Hepatocyte (in vitro differentiated cells): ENCODE measurements around the gene GRIN3B. TPM values are rescaled to one million over a fixed set of nuclear protein-coding genes. Genes with fewer than 3 reads are reported as not detected.

Source experiments
- DNase-seq: peaks from one replicate; pipeline ENCODE4 v3.0.0-alpha.2; 2016; ENCODE audit warnings: low spot score
- H2AFZ ChIP-seq: fragments of 200-600 bp; sonication (generic); 2 replicates; pipeline ENCODE4 v1.6.0; 2016; ENCODE audit warnings: antibody characterized with exemption, mild to moderate bottlenecking
- H3K27ac ChIP-seq: fragments of 200-600 bp; sonication (generic); 2 replicates; pipeline ENCODE4 v1.5.1; 2016; ENCODE audit warnings: mild to moderate bottlenecking
- H3K27me3 ChIP-seq: fragments of 200-600 bp; sonication (generic); 2 replicates; pipeline ENCODE4 v1.6.1; 2016
- H3K36me3 ChIP-seq: fragments of 200-600 bp; sonication (generic); replicated peaks from 2 replicates; pipeline ENCODE4 v1.5.1; 2016; ENCODE audit warnings: low read depth; ENCODE audit not compliant: insufficient read depth
- H3K4me1 ChIP-seq: fragments of 200-600 bp; sonication (generic); 2 replicates; pipeline ENCODE4 v1.5.1; 2016; ENCODE audit warnings: mild to moderate bottlenecking, moderate library complexity; ENCODE audit not compliant: insufficient read depth
- H3K4me2 ChIP-seq: fragments of 200-600 bp; sonication (generic); 2 replicates; pipeline ENCODE4 v1.6.0; 2016
- H3K4me3 ChIP-seq: fragments of 200-600 bp; sonication (generic); 2 replicates; pipeline ENCODE4 v1.5.1; 2016; ENCODE audit warnings: mild to moderate bottlenecking
- H3K79me2 ChIP-seq: fragments of 200-600 bp; sonication (generic); 2 replicates; pipeline ENCODE4 v1.6.0; 2017; ENCODE audit warnings: mild to moderate bottlenecking
- H3K9me2 ChIP-seq: fragments of 200-600 bp; sonication (generic); replicated peaks from 2 replicates; pipeline ENCODE4 v1.6.0; 2017; ENCODE audit warnings: mild to moderate bottlenecking; ENCODE audit not compliant: insufficient read depth
- H3K9me3 ChIP-seq: fragments of 200-600 bp; sonication (generic); 2 replicates; pipeline ENCODE4 v1.5.1; 2016; ENCODE audit warnings: low read depth, mild to moderate bottlenecking
- H4K20me1 ChIP-seq: fragments of 200-600 bp; sonication (generic); 2 replicates; pipeline ENCODE4 v1.6.0; 2016; ENCODE audit warnings: mild to moderate bottlenecking; ENCODE audit not compliant: insufficient read depth, poor library complexity, severe bottlenecking
- CTCF ChIP-seq: fragments of 200-600 bp; sonication (generic); IDR thresholded peaks from 2 replicates; pipeline ENCODE4 v1.5.1; 2016; ENCODE audit warnings: antibody characterized with exemption, mild to moderate bottlenecking; ENCODE audit not compliant: poor library complexity
- EZH2 ChIP-seq: fragments of 200-600 bp; sonication (generic); IDR thresholded peaks from 2 replicates; pipeline ENCODE4 v1.6.1; 2016; ENCODE audit warnings: antibody characterized with exemption, mild to moderate bottlenecking, borderline replicate concordance
- EZH2phosphoT487 ChIP-seq: fragments of 200-600 bp; sonication (generic); IDR thresholded peaks from one replicate; pipeline ENCODE4 v1.6.1; 2018; ENCODE audit warnings: antibody characterized with exemption, mild to moderate bottlenecking, low read depth, moderate library complexity; ENCODE audit not compliant: unreplicated experiment, severe bottlenecking
- WGBS: methylation state at CpG from one replicate; pipeline ENCODE4 v1.1.6; 2016; ENCODE audit warnings: low lambda C conversion rate; ENCODE audit errors: missing lambda C conversion rate; 5-methylcytosine and 5-hydroxymethylcytosine counted together
- polyA plus RNA-seq: library from polyadenylated mRNA; unstranded; fragments of >200 nt; fragmentation: Nextera tagmentation; extraction: Ambion mirVana; gene quantifications from 2 replicates; pipeline ENCODE4 v1.2.1, GENCODE V29; 2016
- total RNA-seq: library from RNA; depleted of rRNA; stranded (reverse); fragments of >200 nt; gene quantifications from 2 replicates; pipeline ENCODE4 v1.2.3, GENCODE V29; 2014

The GRIN3B gene
- total and polyA plus RNA-seq, 2 experiments from 2014 or later = 0.30 to 0.48 TPM

- no peaks in the 10 kb centered on the region for H3K36me3 ChIP-seq
- H3K4me1 ChIP-seq = peaks cover 8% of the 10 kb centered on the region
- H3K9me3 ChIP-seq = no peaks in the 10 kb centered on the region
- H3K4me3 ChIP-seq = no peak overlapping the region
- peaks cover 16% of the 10 kb centered on the region for H3K79me2 ChIP-seq
- DNase-seq = no peak
- WGBS = 95% methylated on average over 14 of the region's 14 CpGs
- no peak overlapping the region for H2AFZ ChIP-seq
- no peaks in the 10 kb centered on the region for H3K27me3 ChIP-seq
- H4K20me1 ChIP-seq = no peaks in the 10 kb centered on the region
- H3K4me2 ChIP-seq = no peak overlapping the region
- no peak for TF ChIP-seq CTCF
- TF ChIP-seq EZH2phosphoT487 = no peak
- no peak for TF ChIP-seq EZH2
- no peaks in the 10 kb centered on the region for H3K9me2 ChIP-seq
- no peak overlapping the region for H3K27ac ChIP-seq
Measured at GRCh38 chr19:988081-988480, 12.1 kb upstream of the GRIN3B start.

GRCh38 chr19:988510-988909 lies 11.7 kb upstream of the GRIN3B start:
- no peaks in the 10 kb centered on the region for H3K9me2 ChIP-seq
- TF ChIP-seq EZH2 = no peak
- TF ChIP-seq EZH2phosphoT487 = no peak
- WGBS = 96% methylated on average over 15 of the region's 15 CpGs
- peaks cover 15% of the 10 kb centered on the region for H3K79me2 ChIP-seq
- no peak overlapping the region for H3K4me3 ChIP-seq
- H3K9me3 ChIP-seq = no peaks in the 10 kb centered on the region
- no peaks in the 10 kb centered on the region for H4K20me1 ChIP-seq
- no peak overlapping the region for H3K4me2 ChIP-seq
- peaks cover 4% of the 10 kb centered on the region for H3K4me1 ChIP-seq
- H3K27ac ChIP-seq = no peak overlapping the region
- no peak overlapping the region for H2AFZ ChIP-seq
- H3K27me3 ChIP-seq = no peaks in the 10 kb centered on the region
- no peaks in the 10 kb centered on the region for H3K36me3 ChIP-seq
- DNase-seq = no peak

GRCh38 chr19:989381-990081 lies 10.7 kb upstream of the GRIN3B start:
- TF ChIP-seq EZH2 = no peak
- TF ChIP-seq EZH2phosphoT487 = no peak
- TF ChIP-seq CTCF = peak; percentile 12
- 93% methylated on average over 25 of the region's 25 CpGs for WGBS
- Histone ChIP-seq H3K9me2 (no peaks in the 10 kb centered on the region), H4K20me1 (no peaks in the 10 kb centered on the region), H3K79me2 (peaks cover 8% of the 10 kb centered on the region), H3K4me1 (no peaks in the 10 kb centered on the region), H3K27me3 (no peaks in the 10 kb centered on the region), H3K4me2 (no peak overlapping the region), H3K27ac (no peak overlapping the region), H2AFZ (no peak overlapping the region), H3K9me3 (no peaks in the 10 kb centered on the region), H3K4me3 (no peak overlapping the region), H3K36me3 (no peaks in the 10 kb centered on the region)
- DNase-seq = no peak

- no peak overlapping the region for H2AFZ ChIP-seq
- H4K20me1 ChIP-seq = no peaks in the 10 kb centered on the region
- H3K4me1 ChIP-seq = no peaks in the 10 kb centered on the region
- H3K9me3 ChIP-seq = no peaks in the 10 kb centered on the region
- no peak overlapping the region for H3K4me2 ChIP-seq
- TF ChIP-seq CTCF (no peak), EZH2 (no peak), EZH2phosphoT487 (no peak)
- peaks cover 2% of the 10 kb centered on the region for H3K79me2 ChIP-seq
- 83% methylated on average over 27 of the region's 27 CpGs for WGBS
- H3K27me3 ChIP-seq = no peaks in the 10 kb centered on the region
- H3K27ac ChIP-seq = no peak overlapping the region
- H3K36me3 ChIP-seq = no peaks in the 10 kb centered on the region
- H3K4me3 ChIP-seq = no peak overlapping the region
- no peak for DNase-seq
- H3K9me2 ChIP-seq = no peaks in the 10 kb centered on the region
Measured at GRCh38 chr19:990119-990571, 10.1 kb upstream of the GRIN3B start.
